GM23338 (cell line): ENCODE data around the gene SLC35D1. TPM values are rescaled to one million over a fixed set of nuclear protein-coding genes. Genes with fewer than 3 reads are reported as not detected.

ENCODE experiments used
- ATAC-seq: fragments of 200-7000 bp; cut with Tn5 transposase; 3 replicates; pipeline ENCODE4 v1.9.1; 2020
- DNase-seq: peaks from one replicate; pipeline ENCODE4 v3.0.0-alpha.2; 2015; ENCODE audit warnings: low spot score
- H2AFZ ChIP-seq: fragments of 200-600 bp; sonication (generic); 2 replicates; pipeline ENCODE4 v1.8.0; 2016; ENCODE audit warnings: antibody characterized with exemption, mild to moderate bottlenecking, moderate library complexity
- H3F3A ChIP-seq: fragments of 200-600 bp; sonication (generic); replicated peaks from 2 replicates; pipeline ENCODE4 v1.8.0; 2017; ENCODE audit warnings: antibody characterized with exemption, mixed run types, low read depth
- H3K27ac ChIP-seq: fragments of 200-600 bp; sonication (generic); 2 replicates; pipeline ENCODE4 v1.6.1; 2016; ENCODE audit warnings: low read depth
- H3K27me3 ChIP-seq: fragments of 200-600 bp; sonication (generic); 2 replicates; pipeline ENCODE4 v1.8.0; 2016; ENCODE audit warnings: mild to moderate bottlenecking, mixed run types, moderate library complexity; ENCODE audit not compliant: insufficient read depth
- H3K36me3 ChIP-seq: fragments of 200-600 bp; sonication (generic); 2 replicates; pipeline ENCODE4 v1.8.0; 2016; ENCODE audit warnings: mild to moderate bottlenecking; ENCODE audit not compliant: insufficient read depth
- H3K4me1 ChIP-seq: fragments of 200-600 bp; sonication (generic); 2 replicates; pipeline ENCODE4 v1.8.0; 2016; ENCODE audit warnings: mild to moderate bottlenecking, moderate library complexity; ENCODE audit not compliant: insufficient read depth
- H3K4me2 ChIP-seq: fragments of 200-600 bp; sonication (generic); 2 replicates; pipeline ENCODE4 v1.7.1; 2017; ENCODE audit warnings: mixed run types
- H3K4me3 ChIP-seq: fragments of 200-600 bp; sonication (generic); 2 replicates; pipeline ENCODE4 v1.6.1; 2016; ENCODE audit warnings: mixed run types
- H3K79me2 ChIP-seq: fragments of 200-600 bp; sonication (generic); replicated peaks from 2 replicates; pipeline ENCODE4 v1.8.0; 2017; ENCODE audit warnings: mild to moderate bottlenecking; ENCODE audit not compliant: insufficient read depth
- H3K9me2 ChIP-seq: fragments of 200-600 bp; sonication (generic); 2 replicates; pipeline ENCODE4 v1.8.0; 2017; ENCODE audit not compliant: insufficient read depth
- H4K20me1 ChIP-seq: fragments of 200-600 bp; sonication (generic); replicated peaks from 2 replicates; pipeline ENCODE4 v1.8.0; 2017; ENCODE audit warnings: mild to moderate bottlenecking; ENCODE audit not compliant: insufficient read depth
- H3K27ac Mint-ChIP-seq: 2 replicates; pipeline ENCODE4 v1.8.0; 2020; ENCODE audit warnings: inconsistent platforms, mild to moderate bottlenecking, moderate library complexity, mixed read lengths
- H3K27me3 Mint-ChIP-seq: 3 replicates; pipeline ENCODE4 v1.8.0; 2022; ENCODE audit warnings: low read depth, mild to moderate bottlenecking, moderate library complexity, mixed read lengths, inconsistent platforms; ENCODE audit not compliant: insufficient read depth, poor library complexity
- H3K36me3 Mint-ChIP-seq: 3 replicates; pipeline ENCODE4 v1.8.0; 2021; ENCODE audit warnings: low read depth, mild to moderate bottlenecking, inconsistent platforms, moderate library complexity, mixed read lengths
- H3K4me1 Mint-ChIP-seq: 3 replicates; pipeline ENCODE4 v1.8.0; 2020; ENCODE audit warnings: mild to moderate bottlenecking, inconsistent platforms, mixed read lengths
- H3K4me3 Mint-ChIP-seq: 3 replicates; pipeline ENCODE4 v1.8.0; 2021; ENCODE audit warnings: moderate library complexity, mild to moderate bottlenecking, inconsistent platforms, mixed read lengths
- H3K9me3 Mint-ChIP-seq: 3 replicates; pipeline ENCODE4 v1.8.0; 2020; ENCODE audit warnings: moderate library complexity, mild to moderate bottlenecking, inconsistent platforms, mixed read lengths
- CREB1 ChIP-seq: fragments of 250-450 bp; sonication (Bioruptor Pico); IDR thresholded peaks from 2 replicates; pipeline ENCODE4 v1.5.0; 2020; ENCODE audit warnings: low read depth, mild to moderate bottlenecking, moderate library complexity
- JUNB ChIP-seq: IDR thresholded peaks from one replicate; pipeline ENCODE4 v1.6.1; 2016; ENCODE audit warnings: antibody characterized with exemption; ENCODE audit not compliant: unreplicated experiment
- NANOG ChIP-seq: IDR thresholded peaks from 2 replicates; pipeline ENCODE4 v1.6.1; 2016; ENCODE audit warnings: antibody characterized with exemption, borderline replicate concordance
- REST ChIP-seq: IDR thresholded peaks from one replicate; pipeline ENCODE4 v1.6.1; 2018; ENCODE audit warnings: antibody characterized with exemption; ENCODE audit not compliant: unreplicated experiment
- ZNF462 ChIP-seq: fragments of 250-450 bp; sonication (Bioruptor Pico); IDR thresholded peaks from 2 replicates; pipeline ENCODE4 v1.5.0; 2020; ENCODE audit warnings: mild to moderate bottlenecking, moderate library complexity
- polyA plus RNA-seq: library from polyadenylated mRNA; unstranded; fragments of >200 nt; fragmentation: Nextera tagmentation; extraction: Ambion mirVana; gene quantifications from 2 replicates; pipeline ENCODE4 v1.2.1, GENCODE V29; 2016
- total RNA-seq: library from RNA; depleted of rRNA; stranded (reverse); fragments of >200 nt; shearing (Covaris generic); gene quantifications from 2 replicates; pipeline ENCODE4 v1.2.3, GENCODE V29; 2014

Gene SLC35D1
- total and polyA plus RNA-seq, 2 experiments from 2014 or later: 0.68 to 2.8 TPM

- TF ChIP-seq ZNF462 (CRISPR knock-in tag) (no peak), NANOG (no peak)
Observed at GRCh38 chr1:67088440-67088839, 34.5 kb upstream of the SLC35D1 start (continued).

GRCh38 chr1:67085326-67085725, 31.4 kb upstream of the SLC35D1 start:
- no peak for ATAC-seq
- Mint-ChIP-seq H3K36me3 (peaks cover 5% of the 10 kb centered on the region; the same call in 2 of the 3 replicates), H3K4me3 (no peak overlapping the region), H3K9me3 (peaks cover 8% of the 10 kb centered on the region; the same call in 1 of the 3 replicates), H3K27ac (no peak overlapping the region), H3K4me1 (no peaks in the 10 kb centered on the region), H3K27me3 (no peaks in the 10 kb centered on the region)
- Histone ChIP-seq H3K4me2 (no peak overlapping the region), H2AFZ (no peak overlapping the region), H3K9me2 (no peaks in the 10 kb centered on the region), H3K36me3 (no peaks in the 10 kb centered on the region), H4K20me1 (no peaks in the 10 kb centered on the region), H3F3A (no peaks in the 10 kb centered on the region), H3K27me3 (no peaks in the 10 kb centered on the region), H3K79me2 (no peaks in the 10 kb centered on the region), H3K27ac (no peak overlapping the region), H3K4me1 (no peaks in the 10 kb centered on the region; the same call in 1 of the 2 replicates), H3K4me3 (no peak overlapping the region)
- no peak for DNase-seq
- TF ChIP-seq ZNF462 (CRISPR knock-in tag) (no peak), CREB1 (CRISPR knock-in tag) (no peak), JUNB (no peak), NANOG (no peak), REST (no peak)
